K562 (cell line): Measurements from ENCODE around the gene MYO9A. TPM values are rescaled to one million over a fixed set of nuclear protein-coding genes. Genes with fewer than 3 reads are reported as not detected.

Experiments used
- ATAC-seq: fragments of 200-7000 bp; cut with Tn5 transposase; 3 replicates; pipeline ENCODE4 v1.9.1; 2020; ENCODE audit warnings: moderate library complexity
- BruUV-seq: library from RNA; stranded (reverse); fragments of 400-500 nt; replicated peaks from 2 replicates; lab custom pipeline; 2021; lab: Mats Ljungman, UMichigan
- CTCF ChIA-PET: fragments of 300-600 bp; formaldehyde crosslinking; extraction: SDS; loops from one replicate; lab custom pipeline; 2021; ENCODE audit warnings: low intra/inter-chr PET ratio; lab: Yijun Ruan, JAX
- POLR2A ChIA-PET: fragments of 300-600, 350-650 bp; sonication (Branson Sonifier 250); formaldehyde crosslinking; extraction: SDS; loops from one replicate; lab custom pipeline; 2021; ENCODE audit warnings: antibody characterized with exemption, inconsistent platforms; lab: Yijun Ruan, JAX
- DNase-seq, 4 experiments: peaks; one replicate each; pipeline versions ENCODE4 v3.0.0 to v3.0.0-alpha.2; 2011 to 2018; ENCODE audit warnings: low spot score in 3 of 4, mixed read lengths in 3 of 4; ENCODE audit errors: extremely low read depth in 1 of 4
- FAIRE-seq: peaks from 2 replicates; lab custom pipeline; 2011; peaks lifted over from hg19 to GRCh38; lab: Jason Lieb, UNC
- H2AFZ ChIP-seq: 2 replicates; pipeline ENCODE4 v1.6.0; 2011; ENCODE audit warnings: low read depth, low read length, control low read depth, inconsistent platforms
- H3K27ac ChIP-seq: fragments of 200-600 bp; 3 replicates; pipeline ENCODE4 v1.8.0; 2011; ENCODE audit warnings: low read depth, mild to moderate bottlenecking, control low read depth, inconsistent platforms, low read length, moderate library complexity, mixed read lengths; ENCODE audit errors: extremely low read depth
- H3K27me3 ChIP-seq, 2 experiments: fragments of 300-600 bp in 1 of 2; 2 replicates in 1 of 2; 3 replicates in 1 of 2; pipeline versions ENCODE4 v1.6.0 to v1.8.0; 2011; ENCODE audit warnings: inconsistent platforms in 2 of 2, low read length in 2 of 2, mild to moderate bottlenecking in 1 of 2, mixed read lengths in 1 of 2, moderate library complexity in 1 of 2; ENCODE audit not compliant: control insufficient read depth in 2 of 2, insufficient read depth in 2 of 2
- H3K36me3 ChIP-seq: fragments of 300-600 bp; 3 replicates; pipeline ENCODE4 v1.8.0; 2011; ENCODE audit warnings: mild to moderate bottlenecking, low read length, inconsistent platforms; ENCODE audit not compliant: control insufficient read depth, insufficient read depth
- H3K4me1 ChIP-seq, 2 experiments: fragments of 200-600 bp in 1 of 2; replicated peaks in 1 of 2; 2 replicates in 1 of 2; 3 replicates in 1 of 2; pipeline versions ENCODE4 v1.5.1 to v1.8.0; 2011; ENCODE audit warnings: inconsistent platforms in 2 of 2, low read length in 2 of 2, mild to moderate bottlenecking in 1 of 2, mixed read lengths in 1 of 2, moderate library complexity in 1 of 2; ENCODE audit not compliant: control insufficient read depth in 2 of 2, insufficient read depth in 2 of 2
- H3K4me2 ChIP-seq: 2 replicates; pipeline ENCODE4 v1.6.1; 2011; ENCODE audit warnings: low read length, control low read depth, inconsistent platforms, mixed read lengths; ENCODE audit not compliant: insufficient read depth
- H3K4me3 ChIP-seq: fragments of 200-600 bp; sonication (generic), shearing (Covaris generic); 2 replicates; pipeline ENCODE4 v1.5.1; 2016; ENCODE audit warnings: control low read depth, inconsistent platforms
- H3K79me2 ChIP-seq: fragments of 200-600 bp; 3 replicates; pipeline ENCODE4 v1.8.0; 2011; ENCODE audit warnings: low read length, inconsistent platforms; ENCODE audit not compliant: control insufficient read depth, insufficient read depth
- H3K9ac ChIP-seq, 2 experiments: 2 replicates each; pipeline versions ENCODE4 v1.6.0 to v1.6.1; 2011; ENCODE audit warnings: low read depth in 2 of 2, low read length in 2 of 2, control low read depth in 1 of 2, inconsistent platforms in 1 of 2, mild to moderate bottlenecking in 1 of 2, mixed read lengths in 1 of 2; ENCODE audit not compliant: insufficient read depth in 1 of 2
- H3K9me1 ChIP-seq: one replicate; pipeline ENCODE4 v1.6.0; 2011; ENCODE audit warnings: inconsistent platforms, mild to moderate bottlenecking, low read length, moderate library complexity; ENCODE audit not compliant: control insufficient read depth, insufficient read depth
- H3K9me3 ChIP-seq: replicated peaks from 2 replicates; pipeline ENCODE4 v1.5.1; 2011; ENCODE audit warnings: low read depth, low read length, inconsistent platforms; ENCODE audit not compliant: control insufficient read depth, insufficient read depth
- H4K20me1 ChIP-seq: replicated peaks from 2 replicates; pipeline ENCODE4 v1.6.1; 2011; ENCODE audit warnings: low read length, inconsistent platforms, mixed read lengths; ENCODE audit not compliant: control insufficient read depth, insufficient read depth
- FOXA3 ChIP-seq, 2 experiments: fragments of 450-650 bp in 1 of 2; sonication (generic) in 1 of 2; formaldehyde crosslinking; IDR thresholded peaks in 1 of 2; conservative IDR thresholded peaks in 1 of 2; 2 replicates each; pipeline versions ENCODE4 v1.4.0 to v1.8.0; 2020 to 2022; ENCODE audit warnings: mild to moderate bottlenecking in 2 of 2, missing genetic modification reagents in 1 of 2
- KDM2B ChIP-seq: fragments of 250-450 bp; sonication (Bioruptor Pico); IDR thresholded peaks from 2 replicates; pipeline ENCODE4 v1.8.0; 2021; ENCODE audit warnings: mild to moderate bottlenecking, moderate library complexity
- MEF2A ChIP-seq: IDR thresholded peaks from 2 replicates; pipeline ENCODE4 v1.6.1; 2011; ENCODE audit warnings: low read depth, mild to moderate bottlenecking, low read length, moderate library complexity; ENCODE audit not compliant: control insufficient read depth
- MXI1 ChIP-seq: IDR thresholded peaks from 2 replicates; pipeline ENCODE4 v1.6.1; 2011; ENCODE audit warnings: low read depth, mild to moderate bottlenecking, improper control_type of control experiment, low read length
- PRMT5 ChIP-seq: sonication (generic); formaldehyde crosslinking; IDR thresholded peaks from 2 replicates; pipeline ENCODE4 v1.5.0; 2020; ENCODE audit warnings: missing genetic modification reagents
- U2AF2 ChIP-seq: fragments of 200-400 bp; formaldehyde crosslinking; optimal IDR thresholded peaks from 2 replicates; pipeline ENCODE3; 2017; ENCODE audit warnings: low read depth, mild to moderate bottlenecking, low read length
- ZNF140 ChIP-seq: fragments of 250-450 bp; sonication (Bioruptor Pico); IDR thresholded peaks from 2 replicates; pipeline ENCODE4 v1.8.0; 2021; ENCODE audit warnings: moderate library complexity, mild to moderate bottlenecking, inconsistent platforms
- ZNF445 ChIP-seq: fragments of 250-450 bp; sonication (Bioruptor Pico); IDR thresholded peaks from 2 replicates; pipeline ENCODE4 v1.4.0; 2020; ENCODE audit warnings: low read depth, mild to moderate bottlenecking, moderate library complexity
- WGBS: fragments of 100-300 bp; shearing (Covaris generic); methylation state at CpG from one replicate; pipeline ENCODE4 v1.1.6; 2016; ENCODE audit warnings: low coverage, mixed read lengths; ENCODE audit not compliant: insufficient coverage; ENCODE audit errors: missing lambda C conversion rate; 5-methylcytosine and 5-hydroxymethylcytosine counted together
- in situ Hi-C: fragments of 300-500 bp; cut with MboI; formaldehyde crosslinking; loops from 4 replicates; pipeline ENCODE4 v1.15.0; 2018; ENCODE audit warnings: inconsistent platforms, mixed read lengths
- intact Hi-C: fragments of 100-400 bp; cut with micrococcal nuclease; formaldehyde crosslinking; loops from 2 replicates; pipeline ENCODE4 v1.14.2; 2022
- polyA plus RNA-seq, 8 experiments: library from polyadenylated mRNA; depleted of rRNA in 4 of 8; stranded (reverse) in 5 of 8; unstranded in 3 of 8; fragments of >200 nt; fragmentation: Nextera tagmentation in 2 of 8; fragmentation: Illumina TruSeq in 1 of 8; extraction: Ambion mirVana in 2 of 8; extraction: Trizol in 1 of 8; gene quantifications; 2 replicates each; pipeline versions ENCODE4 v1.2.1 to v1.2.3, GENCODE V29; 2011 to 2014; ENCODE audit warnings: inconsistent platforms in 1 of 8, missing spikeins in 1 of 8
- total RNA-seq, 7 experiments: library from RNA; depleted of rRNA in 6 of 7; stranded (reverse); fragments of >200 nt in 6 of 7; fragmentation: Illumina TruSeq in 2 of 7; extraction: Trizol in 2 of 7; gene quantifications; 2 replicates each; pipeline versions ENCODE4 v1.2.1 to v1.2.3, GENCODE V29; 2011 to 2021; ENCODE audit warnings: low replicate concordance in 1 of 7
- TF ChIP-seq, protein P1 (sequence below): IDR thresholded peaks from 2 replicates; pipeline ENCODE4 v1.6.1; 2016; ENCODE audit warnings: missing genetic modification characterization, missing compliant biosample characterization
- TF ChIP-seq, protein P2 (sequence below): fragments of 250-450 bp; sonication (Bioruptor Pico); IDR thresholded peaks from 2 replicates; pipeline ENCODE4 v1.8.0; 2021; ENCODE audit warnings: mild to moderate bottlenecking, moderate library complexity
- TF ChIP-seq, protein P3 (sequence below): sonication (generic); formaldehyde crosslinking; IDR thresholded peaks from 2 replicates; pipeline ENCODE4 v1.8.0; 2022; ENCODE audit warnings: missing genetic modification reagents, mild to moderate bottlenecking, borderline replicate concordance

Gene MYO9A
- total and polyA plus RNA-seq, 9 of the 15 experiments (the other 6 are each of a cell fraction or from before 2014, with no cell fraction given): 1.9 to 15.4 (median 5.8) TPM

DNA sequence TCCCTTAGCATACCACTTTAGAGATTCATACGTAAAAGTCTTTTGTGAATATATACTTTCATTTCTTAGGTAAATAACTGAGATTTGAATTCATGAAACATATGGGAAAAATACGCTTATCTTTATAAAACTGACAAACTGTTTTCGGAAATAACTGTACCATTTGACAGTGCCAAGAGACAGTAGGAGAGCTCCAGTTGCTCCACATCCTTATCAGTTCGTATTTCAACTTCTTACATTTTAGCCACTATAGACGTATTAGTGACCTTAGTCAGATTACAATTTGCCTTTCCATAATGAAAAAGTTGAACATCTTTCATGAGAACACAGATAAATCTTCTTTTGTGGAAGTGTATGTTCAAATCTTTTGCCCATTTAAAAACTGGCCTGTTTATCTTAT lies 174.1 kb downstream of the MYO9A start:
- Histone ChIP-seq H3K27me3 (no peaks in the 10 kb centered on the region), H3K27ac (no peak overlapping the region), H3K4me1 (no peaks in the 10 kb centered on the region), H3K4me3 (no peak overlapping the region), H3K9ac (no peak overlapping the region), H3K36me3 (no peaks in the 10 kb centered on the region), H3K4me2 (no peak overlapping the region), H3K9me1 (no peaks in the 10 kb centered on the region), H3K79me2 (no peaks in the 10 kb centered on the region), H2AFZ (no peak overlapping the region), H4K20me1 (no peaks in the 10 kb centered on the region), H3K9me3 (no peaks in the 10 kb centered on the region)
- CTCF ChIA-PET: no interaction called here
- BruUV-seq: no TSS peak
- intact Hi-C loops: no loop called here
- FAIRE-seq (no peak), ATAC-seq (no peak), DNase-seq (no peak)
- TF ChIP-seq MXI1: no peak
- TF ChIP-seq, protein P1, sequence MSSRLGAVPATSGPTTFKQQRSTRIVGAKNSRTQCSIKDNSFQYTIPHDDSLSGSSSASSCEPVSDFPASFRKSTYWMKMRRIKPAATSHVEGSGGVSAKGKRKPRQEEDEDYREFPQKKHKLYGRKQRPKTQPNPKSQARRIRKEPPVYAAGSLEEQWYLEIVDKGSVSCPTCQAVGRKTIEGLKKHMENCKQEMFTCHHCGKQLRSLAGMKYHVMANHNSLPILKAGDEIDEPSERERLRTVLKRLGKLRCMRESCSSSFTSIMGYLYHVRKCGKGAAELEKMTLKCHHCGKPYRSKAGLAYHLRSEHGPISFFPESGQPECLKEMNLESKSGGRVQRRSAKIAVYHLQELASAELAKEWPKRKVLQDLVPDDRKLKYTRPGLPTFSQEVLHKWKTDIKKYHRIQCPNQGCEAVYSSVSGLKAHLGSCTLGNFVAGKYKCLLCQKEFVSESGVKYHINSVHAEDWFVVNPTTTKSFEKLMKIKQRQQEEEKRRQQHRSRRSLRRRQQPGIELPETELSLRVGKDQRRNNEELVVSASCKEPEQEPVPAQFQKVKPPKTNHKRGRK (tag): no peak
- no peak for TF ChIP-seq KDM2B (CRISPR knock-in tag)
- TF ChIP-seq, protein P2, sequence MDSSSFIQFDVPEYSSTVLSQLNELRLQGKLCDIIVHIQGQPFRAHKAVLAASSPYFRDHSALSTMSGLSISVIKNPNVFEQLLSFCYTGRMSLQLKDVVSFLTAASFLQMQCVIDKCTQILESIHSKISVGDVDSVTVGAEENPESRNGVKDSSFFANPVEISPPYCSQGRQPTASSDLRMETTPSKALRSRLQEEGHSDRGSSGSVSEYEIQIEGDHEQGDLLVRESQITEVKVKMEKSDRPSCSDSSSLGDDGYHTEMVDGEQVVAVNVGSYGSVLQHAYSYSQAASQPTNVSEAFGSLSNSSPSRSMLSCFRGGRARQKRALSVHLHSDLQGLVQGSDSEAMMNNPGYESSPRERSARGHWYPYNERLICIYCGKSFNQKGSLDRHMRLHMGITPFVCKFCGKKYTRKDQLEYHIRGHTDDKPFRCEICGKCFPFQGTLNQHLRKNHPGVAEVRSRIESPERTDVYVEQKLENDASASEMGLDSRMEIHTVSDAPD: no peak
- no peak for TF ChIP-seq U2AF2
- no peak for TF ChIP-seq MEF2A
- TF ChIP-seq, protein P3, sequence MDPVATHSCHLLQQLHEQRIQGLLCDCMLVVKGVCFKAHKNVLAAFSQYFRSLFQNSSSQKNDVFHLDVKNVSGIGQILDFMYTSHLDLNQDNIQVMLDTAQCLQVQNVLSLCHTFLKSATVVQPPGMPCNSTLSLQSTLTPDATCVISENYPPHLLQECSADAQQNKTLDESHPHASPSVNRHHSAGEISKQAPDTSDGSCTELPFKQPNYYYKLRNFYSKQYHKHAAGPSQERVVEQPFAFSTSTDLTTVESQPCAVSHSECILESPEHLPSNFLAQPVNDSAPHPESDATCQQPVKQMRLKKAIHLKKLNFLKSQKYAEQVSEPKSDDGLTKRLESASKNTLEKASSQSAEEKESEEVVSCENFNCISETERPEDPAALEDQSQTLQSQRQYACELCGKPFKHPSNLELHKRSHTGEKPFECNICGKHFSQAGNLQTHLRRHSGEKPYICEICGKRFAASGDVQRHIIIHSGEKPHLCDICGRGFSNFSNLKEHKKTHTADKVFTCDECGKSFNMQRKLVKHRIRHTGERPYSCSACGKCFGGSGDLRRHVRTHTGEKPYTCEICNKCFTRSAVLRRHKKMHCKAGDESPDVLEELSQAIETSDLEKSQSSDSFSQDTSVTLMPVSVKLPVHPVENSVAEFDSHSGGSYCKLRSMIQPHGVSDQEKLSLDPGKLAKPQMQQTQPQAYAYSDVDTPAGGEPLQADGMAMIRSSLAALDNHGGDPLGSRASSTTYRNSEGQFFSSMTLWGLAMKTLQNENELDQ (CRISPR knock-in tag): no peak
- TF ChIP-seq ZNF140 (CRISPR knock-in tag): no peak
- TF ChIP-seq ZNF445 (CRISPR knock-in tag): no peak
- no peak for TF ChIP-seq FOXA3 (CRISPR knock-in tag; conservative IDR thresholded peaks at IDR 0.05 in 1 of 2, IDR thresholded peaks at IDR 0.05 in 1 of 2)
- no peak for TF ChIP-seq PRMT5 (CRISPR knock-in tag)
- in situ Hi-C loops: no loop called here
- 29% methylated on average over 5 of the region's 5 CpGs for WGBS
- POLR2A ChIA-PET: no interaction called here
